ENCODE results near the gene IDH3B.
A peak's percentile ranks its signal among the peaks of the same experiment; 100 is the strongest.
"Not testable (repeated sequence)": the region's sequence is repeated elsewhere in the genome, so short reads cannot be mapped to it uniquely, and the experiment has no call there.

IDH3B gene

DNA sequence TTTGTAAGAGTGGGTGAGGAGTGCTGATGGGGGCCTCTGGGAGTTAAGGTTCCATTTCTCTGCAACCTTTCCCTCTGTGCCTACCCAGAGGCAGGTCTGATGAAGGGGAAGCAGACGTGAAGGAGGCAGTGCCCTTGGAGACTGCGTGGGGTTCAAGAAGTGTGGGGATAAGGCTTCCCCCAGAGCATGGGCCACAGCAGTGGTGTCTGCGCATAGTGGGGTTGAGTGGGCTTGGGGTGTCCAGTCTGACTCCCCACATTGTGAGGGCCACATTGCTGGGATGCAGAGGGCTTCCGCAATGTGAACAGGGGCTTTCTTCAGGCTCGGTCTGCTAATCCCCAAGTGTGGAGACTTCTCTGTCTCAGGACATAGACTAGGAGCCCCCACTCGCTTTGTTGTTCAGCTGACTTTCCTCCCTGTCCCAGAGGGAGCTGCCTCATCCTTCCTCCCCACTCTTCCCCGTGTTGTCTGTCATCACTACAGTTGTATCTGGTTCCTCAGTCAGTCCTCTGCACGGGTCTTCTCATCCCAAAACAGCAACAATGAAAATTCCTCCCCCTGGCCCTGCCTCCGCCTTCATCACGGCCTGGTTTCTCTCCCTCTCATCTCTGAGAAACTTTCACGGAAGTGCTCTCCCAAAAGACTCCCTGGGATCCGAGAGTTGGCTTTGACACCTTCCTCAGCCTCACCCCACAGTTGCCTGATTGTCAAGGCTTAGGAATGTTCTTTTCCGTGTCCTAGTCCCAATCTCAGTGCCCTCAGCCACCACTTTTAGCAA lies 31.4 kb upstream of the IDH3B start:
- no peak for DNase-seq (ENCODE audit: low read depth in 2 of 2, low spot score in 1 of 2)

DNA sequence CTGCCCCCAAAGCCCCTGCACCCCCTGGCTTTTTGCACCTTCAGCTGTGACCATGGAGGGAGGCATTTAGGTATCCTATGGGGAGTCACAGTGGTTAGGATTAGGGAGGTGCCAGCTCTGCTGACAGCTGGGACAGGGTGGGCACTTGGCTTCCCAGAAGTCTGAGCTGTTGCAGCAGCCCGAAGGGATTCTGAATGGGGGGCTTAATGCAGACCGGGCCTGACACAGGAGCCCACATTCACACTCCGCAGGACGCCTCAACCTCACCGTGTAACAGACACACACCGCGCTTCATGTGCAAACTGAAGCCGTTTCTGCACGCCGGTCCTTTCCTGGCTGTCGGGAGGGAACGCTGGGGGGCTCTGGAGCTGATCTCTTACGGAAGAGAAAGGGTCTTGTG lies 30.5 kb upstream of the IDH3B start:
- no peak for DNase-seq (ENCODE audit: low read depth in 2 of 2, low spot score in 1 of 2)

DNA sequence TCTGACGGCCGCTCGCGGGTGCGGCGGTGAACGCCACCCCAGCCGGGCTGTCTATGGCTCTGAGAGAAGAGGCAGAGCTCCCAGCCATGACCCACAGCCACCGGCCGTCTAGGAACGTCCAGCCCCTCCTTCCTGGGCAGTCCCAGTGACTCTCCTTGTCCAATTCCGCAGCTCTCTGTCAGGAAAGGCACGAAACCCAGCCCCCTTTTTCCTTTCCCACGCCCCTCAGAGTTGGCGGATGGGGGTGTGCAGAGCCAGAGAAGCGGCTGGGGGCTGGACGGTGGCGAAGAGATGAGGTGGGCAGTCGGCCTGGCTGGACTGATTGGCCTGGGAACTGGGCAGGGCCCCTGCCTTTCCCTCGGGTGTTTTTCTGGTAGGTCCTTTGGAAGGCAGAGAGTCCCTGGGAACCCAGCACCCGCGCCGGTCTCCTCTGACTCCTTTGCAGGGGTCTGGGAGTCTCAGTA lies 30.0 kb upstream of the IDH3B start:
- no peak for DNase-seq (ENCODE audit: low read depth in 2 of 2, low spot score in 1 of 2)

DNA sequence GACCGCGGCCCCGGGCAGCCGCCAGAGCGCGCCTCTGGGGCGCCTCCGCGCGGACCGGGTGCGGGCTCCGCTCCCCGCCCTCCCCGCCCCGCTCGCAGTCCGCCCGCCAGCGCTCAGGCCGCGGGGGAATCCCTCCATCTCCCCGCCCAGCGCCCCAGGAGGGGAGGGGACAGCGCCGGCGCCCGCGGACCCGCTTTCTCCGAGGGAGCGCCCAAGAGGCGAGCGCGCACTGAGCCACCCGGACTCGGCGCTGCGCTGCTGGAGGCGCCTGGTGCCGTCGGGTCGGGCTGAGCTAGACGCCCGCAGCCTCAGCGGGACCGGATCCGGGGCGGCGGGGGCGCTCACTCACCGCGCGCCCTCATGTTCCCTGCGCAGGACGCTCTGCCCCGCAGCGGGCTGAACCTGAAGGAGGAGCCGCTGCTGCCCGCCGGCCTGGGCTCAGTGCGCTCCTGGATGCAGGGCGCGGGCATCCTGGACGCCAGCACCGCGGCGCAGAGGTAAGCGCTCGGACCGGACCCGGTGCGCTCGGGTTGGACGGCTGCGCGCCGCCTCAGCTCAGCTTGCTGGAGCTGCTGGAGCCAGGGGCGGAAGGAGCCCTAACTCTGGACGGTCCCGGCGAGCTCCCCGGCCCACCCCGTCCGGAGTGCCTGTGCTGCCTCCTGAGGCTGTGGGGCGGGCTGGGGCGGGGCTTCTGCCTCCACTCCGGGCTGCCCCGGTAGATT lies 29.4 kb upstream of the IDH3B start:
- peak; percentile 16 to 28 for DNase-seq (ENCODE audit: low read depth in 2 of 2, low spot score in 1 of 2)

DNA sequence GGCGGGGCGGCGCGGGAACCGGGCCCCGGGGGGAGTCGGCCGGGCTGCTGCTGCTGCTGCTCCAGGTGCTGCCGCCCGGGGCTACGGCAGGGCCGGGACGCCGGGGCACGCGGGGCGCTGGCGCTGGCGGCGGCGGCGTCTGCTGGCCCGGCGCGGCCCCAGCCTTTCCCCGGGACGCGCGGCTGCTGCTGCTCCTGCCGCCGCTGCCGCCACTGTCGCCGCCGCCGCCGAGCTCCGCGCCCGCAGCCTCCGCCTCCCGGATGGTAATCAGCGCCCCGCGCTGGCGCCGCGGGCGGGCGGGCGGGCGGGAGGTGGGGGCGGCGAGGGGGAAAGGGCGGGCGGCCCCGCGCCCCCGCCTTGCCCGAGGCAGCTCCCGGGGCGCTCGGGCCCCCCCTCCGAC lies 28.9 kb upstream of the IDH3B start:
- no peak for DNase-seq (ENCODE audit: low read depth in 2 of 2, low spot score in 1 of 2)

DNA sequence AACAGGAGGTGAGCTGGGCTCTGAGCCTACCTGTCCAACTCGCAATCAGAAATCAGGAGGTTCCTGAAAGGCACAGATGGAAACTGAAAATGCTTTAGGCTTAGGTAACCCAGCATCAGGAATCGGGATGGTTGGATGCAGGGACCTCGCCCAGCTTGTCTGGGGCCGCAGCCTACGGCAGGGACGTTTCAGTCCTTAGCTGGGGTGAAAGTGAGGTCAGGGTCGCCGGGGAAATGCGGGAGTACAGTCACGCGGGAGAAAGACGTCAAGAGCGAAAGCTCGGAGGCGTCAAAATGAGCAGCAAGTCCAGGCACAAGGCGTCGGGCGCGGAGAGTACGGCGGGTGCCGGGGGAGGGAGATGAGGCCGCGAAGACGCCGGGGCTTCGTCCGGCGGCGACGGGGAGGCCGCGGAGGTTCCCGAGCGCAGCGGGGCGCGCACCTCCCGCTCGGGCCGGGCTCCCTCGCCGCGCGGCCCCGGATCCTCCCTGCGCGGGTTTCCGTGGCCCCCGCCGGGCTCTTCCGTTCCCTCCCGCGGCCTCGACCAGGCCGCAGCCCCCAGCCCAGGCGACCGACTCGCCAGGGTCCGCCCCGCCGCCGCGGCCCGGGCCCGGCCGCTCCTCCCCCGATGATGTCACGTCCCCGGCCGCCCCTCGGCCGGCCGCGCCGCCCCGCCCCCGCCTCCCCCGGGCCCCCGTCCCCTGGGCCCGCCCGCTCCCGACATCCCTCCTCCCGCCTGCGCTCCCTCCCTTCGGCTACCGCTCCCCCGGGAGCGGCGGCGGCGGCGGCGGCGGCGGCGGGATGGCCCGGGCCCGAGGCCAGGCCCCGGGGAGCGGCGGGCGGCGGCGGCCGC lies 28.2 kb upstream of the IDH3B start, which contains the start of gene EBF4:
Gene EBF4, plus strand, starts transcription at position 745 of the 850 bp plus-strand sequence. CDS start 866 bp downstream, outside the sequence.
- no peak for DNase-seq (ENCODE audit: low read depth in 2 of 2, low spot score in 1 of 2)

DNA sequence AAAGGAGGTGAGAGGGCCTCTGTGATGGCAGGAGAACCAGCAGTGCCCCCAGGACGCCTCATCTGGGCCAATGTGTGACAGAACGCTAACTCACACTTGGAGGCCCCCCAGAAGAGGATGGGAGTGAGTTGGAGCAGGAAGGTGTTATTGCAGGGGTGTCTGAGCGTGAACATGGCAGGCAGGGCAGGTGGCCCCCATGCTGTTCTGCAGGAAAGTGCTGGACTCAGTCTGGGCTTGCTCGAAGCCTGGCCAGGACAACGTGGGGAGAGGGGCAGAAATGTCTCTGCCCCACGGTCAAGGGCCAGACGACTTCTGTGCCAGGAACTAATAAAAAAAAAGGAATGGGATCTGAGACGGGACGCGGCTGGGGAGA lies 27.6 kb upstream of the IDH3B start:
- DNase-seq (ENCODE audit: low read depth in 2 of 2, low spot score in 1 of 2), result no peak

DNA sequence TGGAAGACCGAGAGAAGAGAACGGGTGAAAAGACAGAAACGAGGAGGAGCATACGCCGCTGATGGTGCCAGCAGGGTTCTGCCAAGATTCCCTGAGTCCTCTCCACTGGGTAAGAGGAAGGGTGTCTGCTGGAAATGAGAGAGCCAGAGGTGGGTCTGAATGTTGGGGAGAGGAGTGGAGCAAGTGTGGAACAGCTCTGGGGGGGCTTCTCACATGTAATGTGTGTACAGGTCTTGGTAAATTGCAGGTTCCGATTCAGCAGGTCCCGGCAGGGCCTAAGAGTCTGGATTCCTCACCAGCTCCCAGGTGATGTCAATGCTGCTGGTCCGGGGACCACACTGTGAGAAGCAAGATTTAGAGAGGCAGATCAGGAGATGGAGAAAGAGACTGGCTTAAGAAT lies 27.1 kb upstream of the IDH3B start:
- no peak for DNase-seq (ENCODE audit: low read depth in 2 of 2, low spot score in 1 of 2)

DNA sequence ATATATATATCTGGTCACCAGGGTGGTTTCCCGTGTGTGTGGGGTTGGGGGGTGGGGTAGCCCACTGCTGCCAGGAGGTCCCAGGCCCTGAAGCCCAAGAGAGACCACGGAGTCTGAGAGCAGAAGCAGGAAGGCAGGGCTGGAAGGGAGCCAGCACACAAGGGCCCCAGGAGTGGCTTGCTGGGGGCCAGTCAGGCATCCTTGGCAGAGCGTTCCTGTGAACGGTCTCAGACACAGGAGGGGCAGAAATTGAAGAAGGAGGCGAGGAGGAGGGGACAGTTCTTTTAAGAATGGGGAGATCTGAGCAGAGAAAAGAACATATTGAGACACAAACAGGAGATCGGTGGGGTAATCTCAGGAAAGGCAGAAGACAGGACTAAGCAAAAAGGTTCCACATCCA lies 26.7 kb upstream of the IDH3B start:
- no peak for DNase-seq (ENCODE audit: low read depth in 2 of 2, low spot score in 1 of 2)

DNA sequence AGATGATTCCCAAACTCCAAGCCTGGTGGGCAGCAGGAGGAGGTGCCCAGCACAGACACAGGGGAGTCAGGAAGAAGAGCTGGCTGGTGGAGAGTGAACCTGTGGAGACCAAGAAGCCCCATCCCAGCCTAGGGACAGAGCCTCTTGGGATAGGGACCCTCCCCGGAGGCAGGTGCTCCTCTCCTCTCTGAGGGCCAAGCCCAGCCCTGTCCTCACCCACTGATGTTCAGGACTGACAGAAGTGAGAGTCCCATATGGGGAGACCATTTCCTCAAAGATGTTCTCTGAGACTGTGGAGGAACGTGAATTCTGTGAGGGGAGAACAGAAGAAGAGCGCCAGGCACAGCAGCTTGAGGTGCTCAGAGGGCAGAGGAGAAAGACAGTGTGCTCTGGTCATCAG lies 26.2 kb upstream of the IDH3B start:
- DNase-seq (ENCODE audit: low read depth in 2 of 2, low spot score in 1 of 2), result no peak

DNA sequence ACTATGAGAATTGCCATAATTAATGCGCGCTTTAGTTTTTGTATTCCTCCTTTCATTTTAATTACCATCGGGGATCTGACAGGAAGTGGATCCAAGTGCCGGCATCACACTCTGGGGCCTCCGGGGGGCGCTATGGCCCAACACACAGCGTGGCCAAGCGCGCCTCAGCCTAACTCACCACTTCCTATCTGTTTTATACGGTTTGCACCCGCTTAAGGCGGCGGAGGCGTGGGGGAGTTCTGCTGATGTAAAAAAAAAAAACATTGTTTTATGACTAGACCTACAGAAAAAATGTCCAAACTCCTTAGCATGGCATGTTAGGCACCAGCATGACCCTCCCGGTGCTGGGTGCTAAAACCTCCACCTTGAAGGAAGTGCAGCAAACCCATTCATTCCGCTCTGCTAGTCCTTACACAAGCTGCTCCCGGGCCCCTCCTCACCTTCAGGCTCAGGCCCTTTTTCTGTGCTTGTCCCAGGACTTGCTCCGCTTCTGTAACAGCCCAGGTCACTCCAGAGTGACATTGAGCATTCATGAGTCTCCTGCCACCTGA lies 24.1 kb upstream of the IDH3B start:
- DNase-seq (ENCODE audit: low read depth in 2 of 2, low spot score in 1 of 2), result peak; percentile 47 to 65

DNA sequence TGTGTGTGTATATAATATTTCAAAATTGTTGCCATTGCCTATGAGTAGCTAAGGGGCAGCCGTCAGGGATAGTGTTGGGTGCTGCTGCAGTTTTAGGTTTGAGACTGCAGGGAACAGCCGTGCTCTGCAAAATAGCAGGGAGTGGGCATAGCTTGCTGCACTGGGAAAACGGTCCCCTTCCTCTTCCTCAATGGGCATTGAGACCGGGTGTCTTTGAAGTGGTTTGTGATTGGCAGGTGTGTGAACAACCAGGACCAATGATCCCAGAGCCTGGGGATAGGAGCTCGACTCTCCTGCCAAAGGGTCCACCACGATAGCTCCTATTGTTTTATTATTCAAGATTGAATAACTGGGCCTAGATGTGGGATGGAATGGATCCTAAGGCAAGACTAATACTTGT lies 23.5 kb upstream of the IDH3B start:
- DNase-seq (ENCODE audit: low read depth in 2 of 2, low spot score in 1 of 2), result no peak

DNA sequence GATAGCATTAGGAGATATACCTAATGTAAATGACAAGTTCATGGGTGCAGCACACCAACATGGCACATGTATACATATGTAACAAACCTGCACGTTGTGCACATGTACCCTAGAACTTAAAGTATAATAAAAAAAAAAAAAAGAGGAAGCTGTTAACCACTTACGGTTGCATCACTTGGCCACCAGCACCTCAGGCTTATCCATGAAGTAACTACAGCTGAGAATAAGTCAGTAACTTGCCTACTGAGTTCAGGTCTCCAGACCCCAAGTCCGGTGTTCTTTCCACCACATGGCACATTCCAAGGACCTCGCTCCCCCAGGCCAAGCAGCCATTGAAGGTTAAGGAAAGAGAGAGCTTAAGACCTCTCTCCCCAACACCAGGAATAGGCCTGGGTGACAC lies 20.8 kb upstream of the IDH3B start:
- not testable (repeated sequence) for DNase-seq (ENCODE audit: low read depth in 2 of 2, low spot score in 1 of 2)

DNA sequence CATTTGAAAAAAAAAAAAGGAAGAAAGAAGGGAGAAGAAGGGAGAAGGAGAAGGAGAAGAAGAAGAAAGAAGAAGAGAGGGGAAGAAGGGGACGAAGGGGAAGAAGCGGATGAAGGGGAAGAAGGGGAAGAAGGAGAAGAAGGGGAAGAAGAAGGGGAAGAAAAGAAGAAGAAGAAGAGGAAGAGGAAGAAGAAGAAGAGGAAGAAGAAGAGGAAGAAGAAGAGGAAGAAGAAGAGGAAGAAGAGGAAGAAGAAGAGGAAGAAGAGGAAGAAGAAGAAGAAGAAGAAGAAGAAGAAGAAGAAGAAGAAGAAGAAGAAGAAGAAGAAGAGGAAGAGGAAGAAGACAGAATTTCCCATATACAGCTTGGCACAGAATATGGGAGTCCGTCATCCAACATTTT lies 18.0 kb upstream of the IDH3B start:
- DNase-seq (ENCODE audit: low read depth in 2 of 2, low spot score in 1 of 2), result not testable (repeated sequence)

DNA sequence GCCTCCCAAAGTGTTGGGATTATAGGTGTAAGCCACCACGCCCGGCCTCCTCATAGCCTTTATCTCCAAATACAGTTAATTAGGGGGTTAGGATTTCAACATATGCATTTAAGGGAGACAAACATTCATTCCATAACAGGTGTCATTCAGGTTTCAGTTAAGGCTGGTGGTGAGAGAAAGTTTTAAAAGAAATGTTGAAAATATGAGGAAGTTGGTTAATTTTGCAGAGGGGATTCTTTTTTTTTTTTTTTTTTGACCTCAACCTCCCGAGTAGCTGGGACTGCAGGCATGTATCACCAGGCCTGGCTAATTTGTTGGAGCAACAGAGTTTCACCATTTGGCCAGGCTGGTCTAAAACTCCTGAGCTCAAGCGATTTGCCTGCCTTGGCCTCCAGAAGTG lies 16.0 kb upstream of the IDH3B start:
- DNase-seq (ENCODE audit: low read depth in 2 of 2, low spot score in 1 of 2), result no peak

DNA sequence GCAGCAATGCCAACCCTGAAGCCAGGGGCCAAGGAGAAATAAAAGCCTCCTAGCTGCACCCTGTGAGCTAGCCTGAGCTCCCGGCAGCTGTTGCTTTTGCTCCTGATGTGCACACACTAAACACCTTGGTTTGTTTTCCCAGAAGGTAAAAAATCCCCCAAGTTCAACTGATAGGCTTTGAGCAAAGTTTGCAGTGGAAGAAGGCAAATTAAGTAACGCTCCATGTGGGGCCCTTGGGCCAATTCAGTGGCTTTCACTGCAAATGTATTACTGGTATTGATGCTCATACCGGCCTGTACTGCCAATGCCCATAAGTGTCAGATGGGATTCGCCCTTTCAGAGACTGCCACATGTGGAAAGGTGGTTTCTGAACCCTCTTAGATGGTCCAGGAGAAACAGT lies 9.4 kb upstream of the IDH3B start:
- no peak for DNase-seq (ENCODE audit: low read depth in 2 of 2, low spot score in 1 of 2)

DNA sequence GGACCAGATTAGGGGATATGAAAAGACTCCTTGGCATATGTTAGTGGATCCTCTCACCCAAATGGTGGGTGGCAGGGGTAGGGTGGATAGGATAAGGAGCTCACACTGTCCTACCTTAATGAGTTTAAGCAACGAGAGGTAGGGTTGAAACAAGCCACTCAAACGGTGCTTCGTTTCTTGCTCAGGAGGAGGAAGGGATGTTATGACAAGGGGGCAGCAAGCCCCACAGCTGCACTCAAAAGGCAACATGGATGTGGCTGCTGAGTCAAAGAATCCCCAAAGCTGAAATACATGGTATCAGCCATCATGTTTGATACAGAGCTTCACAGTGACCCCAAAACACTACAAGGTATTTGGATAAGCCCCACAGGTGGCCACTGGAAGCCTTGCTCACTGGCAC lies 8.4 kb upstream of the IDH3B start:
- DNase-seq (ENCODE audit: low read depth in 2 of 2, low spot score in 1 of 2), result no peak

DNA sequence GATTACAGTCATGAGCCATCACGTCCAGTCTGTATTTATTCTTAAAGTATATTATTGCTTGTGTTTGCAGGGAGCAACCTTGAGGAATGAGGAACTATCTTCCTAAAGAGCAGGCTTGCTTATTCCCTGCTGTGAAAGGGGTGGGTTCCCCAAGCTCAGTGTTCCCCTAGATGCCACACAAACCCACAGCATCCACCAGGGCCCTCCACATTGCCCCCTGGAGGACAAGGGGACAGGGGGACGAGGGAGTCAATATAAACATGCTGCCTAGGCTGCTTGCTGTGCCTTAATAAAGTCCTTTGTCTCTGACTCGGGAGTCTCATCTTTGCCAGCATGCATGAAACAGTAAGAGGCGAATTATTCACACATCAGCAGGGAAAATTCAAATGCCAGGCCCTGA lies 8.0 kb upstream of the IDH3B start:
- no peak for DNase-seq (ENCODE audit: low read depth in 2 of 2, low spot score in 1 of 2)

DNA sequence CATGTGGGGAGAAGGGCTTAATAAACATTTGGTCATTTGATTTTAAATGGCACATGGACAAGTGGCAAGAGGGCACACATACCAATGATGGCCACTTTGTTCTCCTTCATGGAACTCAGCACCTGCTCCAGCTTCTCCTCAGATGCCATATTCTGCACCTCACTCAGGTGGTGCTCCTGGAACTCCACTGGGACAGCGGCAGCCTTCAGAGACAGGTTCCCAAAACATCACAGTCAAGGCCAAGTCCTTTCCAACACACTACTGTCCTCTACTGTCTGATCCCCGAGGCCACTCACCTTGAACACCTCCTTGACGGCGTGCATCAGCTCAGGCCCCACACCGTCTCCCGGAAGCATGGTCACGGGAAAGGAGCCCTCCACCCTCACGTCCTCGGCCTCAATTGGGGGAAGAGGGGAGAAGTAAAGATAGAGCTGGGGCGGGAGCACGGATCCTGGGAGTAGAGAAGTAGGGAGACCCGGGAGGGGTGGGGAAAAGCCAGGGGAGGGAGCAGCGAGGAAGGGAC lies 591 bp downstream of the IDH3B start:
- no peak for DNase-seq (ENCODE audit: low read depth in 2 of 2, low spot score in 1 of 2)

DNA sequence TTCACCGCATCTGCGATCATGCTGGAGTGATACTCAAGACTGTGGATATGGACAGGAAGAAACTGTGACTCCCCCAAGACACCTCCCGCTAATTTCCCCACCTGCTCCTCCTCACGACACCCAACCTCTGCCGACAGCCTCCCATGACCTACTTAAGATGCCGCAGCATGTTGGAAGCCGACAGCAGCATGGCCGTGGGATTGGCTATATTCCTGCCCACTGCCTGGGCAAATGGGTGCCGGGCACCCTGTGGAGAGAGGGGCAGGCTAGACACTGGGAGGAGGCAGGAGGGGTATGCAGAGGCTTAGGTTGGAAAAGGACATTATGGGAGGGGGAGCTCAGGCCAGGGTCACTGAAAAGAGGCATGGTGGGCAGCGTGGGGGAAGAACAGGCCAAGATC lies 4.5 kb downstream of the IDH3B start:
- no peak for DNase-seq (ENCODE audit: low read depth in 2 of 2, low spot score in 1 of 2)
